Stimulated activated CD4-positive, alpha-beta T cell treated with anti-CD3 and anti-CD28 coated beads, TNF-alpha, amount 100 ng/mL, for 24 hours (primary cell): ENCODE results near the gene RSRC2.
"Not testable (repeated sequence)": the region's sequence is repeated elsewhere in the genome, so short reads cannot be mapped to it uniquely, and the experiment has no call there.

Experiments
- DNase-seq, 3 experiments: peaks; one replicate each; pipeline ENCODE4 v3.0.0-alpha.2; 2020; ENCODE audit warnings: low read depth in 3 of 3

RSRC2 gene

GRCh38 chr12:122526683-122527477 lies at the start of gene RSRC2, which contains the start of gene KNTC1:
Gene RSRC2, minus strand, starts transcription at chr12:122526936. Its CDS starts 83 bp downstream, at chr12:122526853.
Gene KNTC1, plus strand, starts transcription at chr12:122527249. Its CDS starts 2,815 bp downstream, at chr12:122530064.
- peak; percentile 95 to 99 (median 97) for DNase-seq

- DNase-seq, result no peak
These were observed 45.1 kb upstream of the RSRC2 start for GRCh38 chr12:122571821-122572220.

GRCh38 chr12:122570006-122570405 lies 43.3 kb upstream of the RSRC2 start:
- not testable (repeated sequence) for DNase-seq

- DNase-seq, result no peak
These were observed 42.6 kb upstream of the RSRC2 start for GRCh38 chr12:122569288-122569687.

DNA sequence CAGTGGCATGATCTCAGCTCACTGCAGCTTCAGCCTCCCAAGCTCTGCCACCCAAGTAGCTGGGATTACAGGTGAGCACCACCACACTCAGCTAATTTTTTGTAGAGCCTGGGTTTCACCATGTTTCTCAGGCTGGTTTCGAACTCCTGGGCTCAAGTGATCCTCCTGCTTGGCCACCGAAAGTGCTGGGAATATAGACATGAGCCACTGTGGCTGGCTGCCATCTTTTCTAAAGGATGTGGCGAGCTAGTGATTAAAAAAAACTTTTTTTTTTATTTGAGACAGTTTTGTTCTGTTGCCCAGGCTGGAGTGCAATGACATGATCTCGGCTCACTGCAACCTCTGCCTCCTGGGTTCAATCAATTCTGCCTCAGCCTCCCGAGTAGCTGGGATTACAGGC lies 40.1 kb upstream of the RSRC2 start:
- not testable (repeated sequence) for DNase-seq

GRCh38 chr12:122563361-122563760 lies 36.6 kb upstream of the RSRC2 start:
- no peak for DNase-seq

DNA sequence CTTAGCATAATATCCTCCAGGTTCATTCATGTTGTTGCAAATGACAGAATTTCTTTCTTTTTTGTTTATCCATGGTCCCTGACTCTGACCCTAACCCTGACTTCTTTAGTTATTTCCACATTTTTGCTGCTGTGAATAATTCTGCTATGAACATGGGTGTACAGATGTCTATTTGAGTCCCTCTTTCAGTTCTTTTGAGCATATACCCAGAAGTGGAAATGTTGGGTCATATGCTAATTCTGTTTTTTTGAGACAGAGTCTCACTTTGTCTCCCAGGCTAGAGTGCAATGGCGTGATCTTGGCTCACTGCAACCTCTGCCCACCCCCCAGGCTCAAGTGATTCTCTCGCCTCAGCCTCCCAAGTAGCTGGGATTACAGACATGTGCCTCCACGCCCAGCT lies 33.4 kb upstream of the RSRC2 start:
- DNase-seq, result no peak

GRCh38 chr12:122558745-122559641 lies 32.3 kb upstream of the RSRC2 start:
- no peak for DNase-seq

DNA sequence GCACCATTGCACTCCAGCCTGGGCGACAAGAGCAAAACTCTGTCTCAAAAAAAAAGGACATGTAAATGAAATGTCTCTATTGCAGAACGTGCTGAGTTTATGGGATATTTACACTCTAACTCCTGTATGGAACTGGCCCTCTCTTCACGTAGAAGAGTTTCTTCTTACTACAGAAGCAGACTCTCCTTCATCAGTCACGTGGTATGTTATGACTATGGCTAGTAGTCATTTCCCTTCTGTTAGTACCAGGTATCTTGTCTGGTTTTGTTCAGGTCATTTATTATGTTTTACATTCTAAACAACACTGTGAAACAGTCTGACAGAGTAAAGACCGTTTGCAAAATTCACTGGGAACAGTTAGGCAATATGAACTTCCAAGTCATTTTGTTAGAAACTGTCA lies 20.6 kb upstream of the RSRC2 start:
- DNase-seq, result no peak

GRCh38 chr12:122545855-122546254 lies 19.1 kb upstream of the RSRC2 start:
- DNase-seq, result no peak

GRCh38 chr12:122544537-122544936 lies 17.8 kb upstream of the RSRC2 start:
- no peak for DNase-seq

DNA sequence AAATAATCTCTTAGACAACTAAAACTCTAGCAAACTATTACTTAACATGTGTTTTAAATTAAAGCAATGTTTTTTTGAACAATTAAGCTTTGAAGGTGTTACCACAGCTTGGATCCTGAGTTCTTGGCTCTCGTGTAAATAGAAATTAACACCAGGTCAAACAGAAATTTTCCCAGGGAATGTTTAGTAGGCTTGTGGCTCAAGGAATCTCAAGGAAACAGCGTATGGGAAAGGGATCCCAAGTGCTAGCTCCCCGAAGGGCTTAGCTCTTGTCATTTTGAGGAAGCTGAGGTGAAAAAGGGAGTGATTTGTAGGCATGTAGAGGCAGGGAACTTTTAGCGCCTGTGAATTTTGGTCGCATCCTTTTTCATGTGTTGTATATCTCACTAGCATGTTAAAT lies 11.8 kb upstream of the RSRC2 start:
- no peak for DNase-seq

DNA sequence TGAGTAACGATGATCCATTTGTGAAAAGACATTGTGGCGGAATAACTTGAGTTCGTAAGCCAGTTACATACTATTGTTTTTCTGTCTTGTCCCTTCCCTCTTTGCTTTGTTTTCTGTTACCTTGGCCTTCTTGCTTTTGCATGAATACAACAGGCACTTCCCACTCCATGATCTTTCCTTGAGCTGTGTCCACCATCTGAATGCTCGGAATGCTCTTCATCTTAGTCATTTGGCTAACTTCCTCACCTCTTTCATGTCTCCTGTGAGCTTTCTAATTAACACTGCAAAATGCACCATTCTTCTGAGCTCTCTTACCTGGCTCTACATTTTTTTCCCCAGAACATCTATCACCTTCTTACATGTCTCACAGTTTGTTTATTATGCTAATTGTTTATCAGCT lies 10.3 kb upstream of the RSRC2 start:
- no peak for DNase-seq

GRCh38 chr12:122533856-122534255 lies 7.1 kb upstream of the RSRC2 start:
- no peak for DNase-seq

DNA sequence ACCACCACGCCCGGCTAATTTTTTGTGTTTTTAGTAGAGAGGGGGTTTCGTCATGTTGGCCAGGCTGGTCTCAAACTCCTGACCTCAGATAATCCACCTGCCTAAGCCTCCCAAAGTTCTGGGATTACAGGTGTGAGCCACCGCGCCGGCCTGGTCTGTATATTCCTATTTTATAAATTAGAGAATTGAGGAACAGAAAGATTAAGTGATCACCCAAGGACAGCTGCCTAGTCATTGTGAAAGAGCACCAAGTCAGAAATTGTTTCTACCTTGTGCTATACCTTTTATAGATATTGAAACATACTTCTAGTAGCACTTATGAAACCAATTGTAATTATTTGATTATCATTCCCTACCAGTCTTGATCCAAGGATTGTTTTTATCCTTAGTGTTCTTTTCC lies 2.3 kb upstream of the RSRC2 start:
- no peak for DNase-seq

DNA sequence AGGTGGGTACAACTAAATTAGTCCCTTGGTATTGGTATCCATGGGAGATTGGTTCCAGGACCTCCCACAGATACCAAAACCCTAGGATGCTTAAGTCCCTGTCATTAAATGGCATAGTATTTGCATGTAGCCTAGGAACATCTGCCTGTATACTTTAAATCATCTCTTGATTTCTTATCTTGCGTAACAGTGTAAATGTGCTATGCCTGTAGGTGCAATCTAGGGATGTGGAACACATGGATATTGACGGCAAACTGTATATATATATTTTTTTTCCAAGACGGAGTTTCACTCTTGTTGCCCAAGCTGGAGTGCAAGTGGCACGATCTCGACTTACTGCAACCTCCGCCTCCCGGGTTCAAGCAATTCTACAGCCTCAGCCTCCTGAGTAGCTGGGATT lies 1.8 kb upstream of the RSRC2 start:
- no peak for DNase-seq

DNA sequence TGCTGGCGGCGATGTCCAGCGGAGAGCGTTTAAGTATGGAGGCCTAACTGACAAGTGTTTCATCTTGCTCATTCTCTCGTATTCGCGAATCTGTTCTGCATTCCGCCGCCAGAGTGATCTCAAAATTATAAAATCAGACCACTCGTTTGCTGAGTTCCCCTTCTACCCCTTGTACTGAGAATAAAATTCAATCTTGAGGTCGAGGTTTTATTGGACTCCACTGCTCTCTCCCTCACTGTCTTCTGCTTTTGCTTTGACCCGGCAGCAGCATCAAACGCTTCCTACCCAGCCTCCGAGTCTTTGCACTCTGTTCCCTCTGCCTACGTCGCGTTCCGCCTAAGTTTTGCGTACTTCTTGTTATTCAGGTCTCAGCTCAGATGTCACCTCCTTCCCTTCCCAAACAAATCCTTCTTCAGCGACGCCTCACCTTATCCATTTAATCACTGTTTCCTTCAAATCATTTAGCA lies 775 bp upstream of the RSRC2 start:
- DNase-seq, result peak; percentile 5 to 21 (median 16)

DNA sequence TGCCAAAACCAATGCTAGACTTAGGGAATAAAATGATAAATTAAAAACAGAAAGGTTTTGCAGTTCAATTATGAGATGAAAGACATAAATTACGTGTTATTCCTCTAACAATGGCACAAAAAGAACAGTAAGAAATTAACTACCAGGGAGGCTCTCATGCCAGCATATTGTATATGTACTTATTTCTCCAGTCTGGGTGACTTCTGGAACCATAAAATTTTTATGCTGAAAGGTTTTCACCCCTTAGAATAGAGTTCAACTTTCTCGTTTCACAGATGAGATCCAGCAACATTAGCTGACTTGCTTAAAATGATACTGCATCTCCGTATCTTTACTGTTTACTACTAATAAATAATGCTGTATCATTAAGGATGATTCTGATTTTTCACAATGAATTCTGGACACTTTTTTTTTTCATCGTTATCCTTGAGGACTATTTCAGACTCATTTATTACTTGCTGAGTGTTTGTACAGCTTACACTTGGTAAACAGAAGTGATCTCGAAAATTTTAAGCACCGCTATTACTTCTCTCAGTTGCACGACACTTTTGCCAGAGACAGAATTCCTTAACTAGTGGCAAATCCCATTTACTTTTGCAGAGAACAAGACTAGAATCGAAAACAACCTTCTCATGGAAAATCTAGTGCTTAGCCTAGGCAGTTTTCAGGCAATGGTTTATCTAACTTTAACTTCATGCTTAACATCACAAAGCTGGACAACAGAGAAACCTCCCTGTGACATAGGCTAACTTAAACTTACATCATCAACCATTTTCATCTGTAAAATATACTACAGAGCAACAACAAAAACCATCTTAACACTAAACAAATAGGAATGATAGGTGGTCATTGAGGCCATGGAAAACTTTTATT lies 2.7 kb downstream of the RSRC2 start:
- no peak for DNase-seq

- DNase-seq, result no peak
These were observed 3.5 kb downstream of the RSRC2 start for GRCh38 chr12:122523280-122523679.

- no peak for DNase-seq
These were observed 6.1 kb downstream of the RSRC2 start for GRCh38 chr12:122520676-122521075.

- no peak for DNase-seq
These were observed 7.3 kb downstream of the RSRC2 start for GRCh38 chr12:122519418-122519817.

DNA sequence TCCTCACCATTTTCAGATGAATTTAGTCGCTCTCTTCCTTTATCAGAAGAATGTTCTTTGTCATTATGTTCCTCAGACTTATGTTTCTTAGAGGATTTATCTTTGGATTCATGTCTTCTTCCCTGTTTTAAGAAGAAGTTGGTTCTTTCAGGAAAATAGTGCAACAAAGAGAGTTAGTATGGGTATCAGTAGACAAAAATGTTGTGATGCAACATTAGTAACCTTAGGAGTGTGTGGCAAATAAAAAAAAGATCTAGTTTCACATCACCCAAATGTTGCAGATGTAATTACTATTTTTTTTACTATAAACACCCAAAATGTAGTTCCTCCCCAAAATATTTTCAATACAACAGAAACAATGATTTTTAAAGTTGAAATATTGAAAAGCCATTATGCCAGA lies 7.8 kb downstream of the RSRC2 start:
- no peak for DNase-seq
